Endodermal cell (in vitro differentiated cells): ENCODE measurements around the gene SYNRG. TPM values are rescaled to one million over a fixed set of nuclear protein-coding genes. Genes with fewer than 3 reads are reported as not detected.

Experiments
- DNase-seq: peaks from one replicate; pipeline ENCODE4 v3.0.0-alpha.2; 2017
- H3K27ac ChIP-seq: 2 replicates; pipeline ENCODE4 v1.5.1; 2013; ENCODE audit warnings: mild to moderate bottlenecking, low read depth, low read length, moderate library complexity
- H3K27me3 ChIP-seq: 2 replicates; pipeline ENCODE4 v1.6.1; 2013; ENCODE audit warnings: mild to moderate bottlenecking, low read length, moderate library complexity; ENCODE audit not compliant: insufficient read depth, control insufficient read depth, poor library complexity, severe bottlenecking
- H3K36me3 ChIP-seq: 2 replicates; pipeline ENCODE4 v1.7.0; 2013; ENCODE audit warnings: mild to moderate bottlenecking, low read length, moderate library complexity; ENCODE audit not compliant: control insufficient read depth, insufficient read depth
- H3K4me1 ChIP-seq: one replicate; pipeline ENCODE4 v1.7.0; 2013; ENCODE audit warnings: low read length; ENCODE audit not compliant: control insufficient read depth, insufficient read depth
- H3K4me3 ChIP-seq: 2 replicates; pipeline ENCODE4 v1.5.1; 2013; ENCODE audit warnings: mild to moderate bottlenecking, low read length, moderate library complexity
- H3K9ac ChIP-seq: 2 replicates; pipeline ENCODE4 v1.6.1; 2013; ENCODE audit warnings: mild to moderate bottlenecking, low read length, moderate library complexity; ENCODE audit not compliant: poor library complexity, severe bottlenecking; ENCODE audit errors: extremely low read depth
- H3K9me3 ChIP-seq: 2 replicates; pipeline ENCODE4 v1.6.1; 2013; ENCODE audit warnings: mild to moderate bottlenecking, low read length, moderate library complexity; ENCODE audit not compliant: control insufficient read depth
- H3K27ac Mint-ChIP-seq: 2 replicates; pipeline ENCODE4 v1.8.0; 2020; ENCODE audit warnings: mixed read lengths
- H3K27me3 Mint-ChIP-seq: 2 replicates; pipeline ENCODE4 v1.8.0; 2021; ENCODE audit warnings: mild to moderate bottlenecking, mixed read lengths; ENCODE audit not compliant: insufficient read depth
- H3K36me3 Mint-ChIP-seq: 2 replicates; pipeline ENCODE4 v1.8.0; 2020; ENCODE audit warnings: low read depth, mixed read lengths
- H3K4me1 Mint-ChIP-seq: 2 replicates; pipeline ENCODE4 v1.8.0; 2020; ENCODE audit warnings: mixed read lengths
- H3K4me3 Mint-ChIP-seq: 2 replicates; pipeline ENCODE4 v1.8.0; 2020; ENCODE audit warnings: mild to moderate bottlenecking, moderate library complexity, mixed read lengths
- H3K9me3 Mint-ChIP-seq: 2 replicates; pipeline ENCODE4 v1.8.0; 2020; ENCODE audit warnings: mild to moderate bottlenecking, mixed read lengths
- CTCF ChIP-seq: fragments of 200-600 bp; sonication (generic); conservative IDR thresholded peaks from 2 replicates; pipeline ENCODE4 v1.5.0; 2021; ENCODE audit warnings: antibody characterized with exemption, mild to moderate bottlenecking
- WGBS, 2 experiments: methylation state at CpG; one replicate each; pipeline versions ENCODE4 v1.1.5 to v1.1.7; 2013; ENCODE audit warnings: missing lambda C conversion rate in 2 of 2, mixed read lengths in 1 of 2; ENCODE audit not compliant: insufficient coverage in 1 of 2, insufficient read length in 1 of 2; 5-methylcytosine and 5-hydroxymethylcytosine counted together
- total RNA-seq, 2 donors: library from RNA; stranded (reverse); fragmentation: NEBNext Ultra II Directional in 1 of 2; extraction: Animal tissue kit (Norgen Biotek cat#: 25700) in 1 of 2; gene quantifications; 2 replicates in 1 of 2; 3 replicates in 1 of 2; pipeline ENCODE4 v1.2.1, GENCODE V29; 2021

SYNRG gene
- total RNA-seq, 2 donors from 2014 or later, result 47.2 to 52.4 TPM

GRCh38 chr17:37481001-37481665, 128.1 kb downstream of the SYNRG start:
- Mint-ChIP-seq H3K27ac (peak overlapping the region; percentile 66), H3K36me3 (peaks cover 30% of the 10 kb centered on the region), H3K27me3 (peaks cover 6% of the 10 kb centered on the region), H3K4me1 (peaks cover 32% of the 10 kb centered on the region), H3K4me3 (no peak overlapping the region), H3K9me3 (no peaks in the 10 kb centered on the region)
- Histone ChIP-seq H3K4me3 (no peak overlapping the region), H3K9ac (no peak overlapping the region), H3K27me3 (no peaks in the 10 kb centered on the region), H3K27ac (no peak overlapping the region), H3K4me1 (peaks cover 10% of the 10 kb centered on the region), H3K9me3 (no peaks in the 10 kb centered on the region), H3K36me3 (peaks cover 40% of the 10 kb centered on the region)
- WGBS, 2 experiments, result 91 to 93% methylated on average over 5 to 9 of the region's 9 CpGs
- TF ChIP-seq CTCF, result no peak
- DNase-seq, result no peak

- H3K4me3 Mint-ChIP-seq, result no peak overlapping the region
- H3K9me3 Mint-ChIP-seq, result no peaks in the 10 kb centered on the region
- TF ChIP-seq CTCF, result no peak
- no peak overlapping the region for H3K27ac Mint-ChIP-seq
- Histone ChIP-seq H3K36me3 (peaks cover 47% of the 10 kb centered on the region), H3K4me3 (no peak overlapping the region), H3K9me3 (no peaks in the 10 kb centered on the region), H3K9ac (no peak overlapping the region), H3K27me3 (no peaks in the 10 kb centered on the region), H3K27ac (no peak overlapping the region), H3K4me1 (peaks cover 11% of the 10 kb centered on the region)
- no peaks in the 10 kb centered on the region for H3K27me3 Mint-ChIP-seq
- DNase-seq, result no peak
- 86 to 100% methylated on average over 2 of the region's 2 CpGs for WGBS, 2 experiments
- H3K36me3 Mint-ChIP-seq, result peaks cover 37% of the 10 kb centered on the region
- H3K4me1 Mint-ChIP-seq, result peaks cover 34% of the 10 kb centered on the region
Measured at GRCh38 chr17:37480427-37480826, 128.8 kb downstream of the SYNRG start.

- H3K36me3 Mint-ChIP-seq, result peaks cover 43% of the 10 kb centered on the region
- TF ChIP-seq CTCF, result no peak
- no peaks in the 10 kb centered on the region for H3K27me3 ChIP-seq
- H3K27ac ChIP-seq, result no peak overlapping the region
- no peak overlapping the region for H3K4me3 ChIP-seq
- H3K9me3 Mint-ChIP-seq, result no peaks in the 10 kb centered on the region
- H3K27ac Mint-ChIP-seq, result no peak overlapping the region
- H3K36me3 ChIP-seq, result peaks cover 56% of the 10 kb centered on the region
- peaks cover 11% of the 10 kb centered on the region for H3K4me1 ChIP-seq
- H3K9ac ChIP-seq, result no peak overlapping the region
- no peak for DNase-seq
- H3K4me3 Mint-ChIP-seq, result no peak overlapping the region
- WGBS, 2 experiments, result 89 to 94% methylated on average over 1 of the region's 1 CpG
- no peaks in the 10 kb centered on the region for H3K9me3 ChIP-seq
- H3K27me3 Mint-ChIP-seq, result no peaks in the 10 kb centered on the region
- H3K4me1 Mint-ChIP-seq, result peaks cover 34% of the 10 kb centered on the region
Measured at GRCh38 chr17:37479025-37479424, 130.2 kb downstream of the SYNRG start.
